Measurements from ENCODE around the gene FKBP5.
"Not testable (repeated sequence)": the region's sequence is repeated elsewhere in the genome, so short reads cannot be mapped to it uniquely, and the experiment has no call there.

FKBP5 gene

DNA sequence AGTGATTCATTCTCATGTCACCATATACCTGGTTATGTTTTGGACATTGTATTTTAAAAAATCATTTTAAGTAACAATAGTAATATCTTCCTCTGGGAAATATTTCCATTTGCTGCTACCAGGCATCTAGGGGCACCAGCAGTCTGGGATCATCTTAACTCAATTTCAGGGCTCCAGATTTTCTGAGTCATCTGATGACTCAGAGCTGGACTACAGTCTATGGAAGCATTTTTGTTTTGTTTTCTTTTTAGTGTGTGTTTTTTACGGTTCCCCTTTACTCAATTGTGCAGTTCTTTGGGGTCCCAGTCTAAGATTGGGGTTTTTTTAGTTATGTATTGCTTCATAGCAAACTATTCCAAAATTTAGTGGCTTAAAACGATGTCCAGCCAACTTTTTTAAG is 5.7 kb upstream of the FKBP5 start:
- H3K9ac ChIP-seq (ENCODE audit: low read depth, low read length): no peak overlapping the region
- no peaks in the 10 kb centered on the region for H3K9me3 ChIP-seq (ENCODE audit: insufficient read depth, low read length, severe bottlenecking)

DNA sequence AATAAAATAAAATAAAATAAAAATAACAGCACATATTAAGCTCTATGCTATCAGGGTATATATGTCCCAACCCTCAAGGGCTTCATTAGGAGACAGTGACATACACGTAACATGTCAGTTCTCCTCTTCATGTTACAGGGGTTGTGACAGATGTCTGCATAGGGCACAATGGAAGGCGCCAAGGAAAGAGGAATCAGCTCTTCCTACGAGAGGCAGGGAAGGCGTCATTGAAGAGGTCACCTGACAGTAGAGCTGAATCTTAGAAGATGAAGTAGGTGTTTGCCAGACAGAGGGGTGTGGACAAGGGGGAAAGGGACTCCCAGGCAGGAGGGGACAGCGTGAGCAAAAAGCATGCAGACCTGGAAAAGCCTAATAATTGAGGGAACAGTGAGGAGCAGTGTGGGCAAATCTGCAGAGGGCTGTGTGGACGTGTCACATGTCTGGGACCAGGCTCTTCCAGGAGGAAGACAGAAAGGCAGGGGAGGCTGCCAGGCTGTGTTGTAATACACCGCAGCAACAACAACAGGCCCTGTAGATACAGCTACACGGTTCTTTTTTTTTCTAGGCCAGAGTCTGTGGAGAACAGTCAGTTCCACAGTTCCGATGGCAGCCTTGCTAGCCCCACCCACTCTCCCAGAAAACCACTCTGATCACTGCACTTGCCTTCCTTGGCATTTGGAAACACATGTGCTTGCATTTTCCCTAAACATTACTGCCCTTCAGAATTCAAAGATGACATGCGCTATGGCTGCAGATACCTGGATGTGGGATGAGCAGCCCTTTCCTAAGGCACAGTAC is 2.5 kb upstream of the FKBP5 start:
- DNase-seq: no peak
- peaks cover 36% of the 10 kb centered on the region for H3K27me3 ChIP-seq (ENCODE audit: insufficient read depth, low read length, poor library complexity)
- no peak overlapping the region for H2AFZ ChIP-seq (ENCODE audit: low read depth, low read length)
- no peak overlapping the region for H3K9ac ChIP-seq (ENCODE audit: low read depth, low read length)
- no peak overlapping the region for H3K4me2 ChIP-seq (ENCODE audit: insufficient read depth, low read length)
- H3K4me1 ChIP-seq (ENCODE audit: insufficient read depth, low read length): peaks cover 11% of the 10 kb centered on the region
- ATAC-seq (ENCODE audit: insufficient read depth, low read depth): no peak
- no peak overlapping the region for H3K27ac ChIP-seq (ENCODE audit: low read length)
- H3K4me3 ChIP-seq (ENCODE audit: low read depth in 1 of 2, low read length in 2 of 2): no peak overlapping the region
- H3K36me3 ChIP-seq (ENCODE audit: insufficient read depth, low read length): no peaks in the 10 kb centered on the region
- H3K79me2 ChIP-seq (ENCODE audit: insufficient read depth, low read length): no peaks in the 10 kb centered on the region
- TF ChIP-seq, protein P1, sequence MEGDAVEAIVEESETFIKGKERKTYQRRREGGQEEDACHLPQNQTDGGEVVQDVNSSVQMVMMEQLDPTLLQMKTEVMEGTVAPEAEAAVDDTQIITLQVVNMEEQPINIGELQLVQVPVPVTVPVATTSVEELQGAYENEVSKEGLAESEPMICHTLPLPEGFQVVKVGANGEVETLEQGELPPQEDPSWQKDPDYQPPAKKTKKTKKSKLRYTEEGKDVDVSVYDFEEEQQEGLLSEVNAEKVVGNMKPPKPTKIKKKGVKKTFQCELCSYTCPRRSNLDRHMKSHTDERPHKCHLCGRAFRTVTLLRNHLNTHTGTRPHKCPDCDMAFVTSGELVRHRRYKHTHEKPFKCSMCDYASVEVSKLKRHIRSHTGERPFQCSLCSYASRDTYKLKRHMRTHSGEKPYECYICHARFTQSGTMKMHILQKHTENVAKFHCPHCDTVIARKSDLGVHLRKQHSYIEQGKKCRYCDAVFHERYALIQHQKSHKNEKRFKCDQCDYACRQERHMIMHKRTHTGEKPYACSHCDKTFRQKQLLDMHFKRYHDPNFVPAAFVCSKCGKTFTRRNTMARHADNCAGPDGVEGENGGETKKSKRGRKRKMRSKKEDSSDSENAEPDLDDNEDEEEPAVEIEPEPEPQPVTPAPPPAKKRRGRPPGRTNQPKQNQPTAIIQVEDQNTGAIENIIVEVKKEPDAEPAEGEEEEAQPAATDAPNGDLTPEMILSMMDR (IDR thresholded peaks at IDR 0.05; ENCODE audit: borderline replicate concordance, extremely low read depth, low read length, poor library complexity, severe bottlenecking): no peak
- no peak for TF ChIP-seq EZH2 (IDR thresholded peaks at IDR 0.05; ENCODE audit: borderline replicate concordance, low read depth, low read length, severe bottlenecking)
- H3K9me3 ChIP-seq (ENCODE audit: insufficient read depth, low read length, severe bottlenecking): no peaks in the 10 kb centered on the region
- 0 out of 2 replicates have a peak, but pooled peaks cover 8% of the 10 kb centered on the region for H4K20me1 ChIP-seq (ENCODE audit: insufficient read depth, low read length)

More for the DNA sequence above, 5.7 kb upstream of the FKBP5 start:
- DNase-seq (no peak), ATAC-seq (ENCODE audit: insufficient read depth, low read depth) (no peak)
- H4K20me1 ChIP-seq (ENCODE audit: insufficient read depth, low read length): no peaks in the 10 kb centered on the region
- TF ChIP-seq, protein P1 (IDR thresholded peaks at IDR 0.05; ENCODE audit: borderline replicate concordance, extremely low read depth, low read length, poor library complexity, severe bottlenecking): no peak
- TF ChIP-seq EZH2 (IDR thresholded peaks at IDR 0.05; ENCODE audit: borderline replicate concordance, low read depth, low read length, severe bottlenecking): no peak
- H3K27me3 ChIP-seq (ENCODE audit: insufficient read depth, low read length, poor library complexity): peaks cover 4% of the 10 kb centered on the region
- no peak overlapping the region for H2AFZ ChIP-seq (ENCODE audit: low read depth, low read length)
- no peaks in the 10 kb centered on the region for H3K36me3 ChIP-seq (ENCODE audit: insufficient read depth, low read length)
- no peak overlapping the region for H3K4me2 ChIP-seq (ENCODE audit: insufficient read depth, low read length)
- H3K27ac ChIP-seq (ENCODE audit: low read length): no peak overlapping the region
- no peak overlapping the region for H3K4me3 ChIP-seq (ENCODE audit: low read depth in 1 of 2, low read length in 2 of 2)
- no peaks in the 10 kb centered on the region for H3K79me2 ChIP-seq (ENCODE audit: insufficient read depth, low read length)
- no peaks in the 10 kb centered on the region for H3K4me1 ChIP-seq (ENCODE audit: insufficient read depth, low read length)

DNA sequence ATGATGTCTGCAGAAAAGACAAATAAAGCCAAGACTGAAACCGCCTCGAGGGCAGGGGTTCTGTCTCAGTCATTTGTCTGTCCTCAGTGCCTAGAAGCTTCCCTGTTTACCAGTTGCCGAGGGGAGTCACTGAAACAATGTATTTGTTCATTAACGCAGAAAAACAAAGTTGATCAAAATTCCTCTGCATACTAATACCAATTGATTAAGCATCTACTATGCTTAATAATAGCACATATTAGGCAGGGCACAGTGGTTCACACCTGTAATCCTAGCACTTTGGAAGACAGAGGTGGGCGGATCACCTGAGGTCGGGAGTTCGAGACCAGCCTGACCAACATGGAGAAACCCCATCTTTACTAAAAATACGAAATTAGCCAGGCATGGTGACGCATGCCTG is 1.8 kb upstream of the FKBP5 start:
- H4K20me1 ChIP-seq (ENCODE audit: insufficient read depth, low read length): 0 out of 2 replicates have a peak, but pooled peaks cover 8% of the 10 kb centered on the region
- H3K27me3 ChIP-seq (ENCODE audit: insufficient read depth, low read length, poor library complexity): peaks cover 36% of the 10 kb centered on the region
- no peak overlapping the region for H3K4me3 ChIP-seq (ENCODE audit: low read depth in 1 of 2, low read length in 2 of 2)
- H3K4me2 ChIP-seq (ENCODE audit: insufficient read depth, low read length): no peak overlapping the region
- H3K79me2 ChIP-seq (ENCODE audit: insufficient read depth, low read length): no peaks in the 10 kb centered on the region
- H3K9ac ChIP-seq (ENCODE audit: low read depth, low read length): no peak overlapping the region
- no peaks in the 10 kb centered on the region for H3K36me3 ChIP-seq (ENCODE audit: insufficient read depth, low read length)
- peaks cover 11% of the 10 kb centered on the region for H3K4me1 ChIP-seq (ENCODE audit: insufficient read depth, low read length)
- TF ChIP-seq, protein P1 (IDR thresholded peaks at IDR 0.05; ENCODE audit: borderline replicate concordance, extremely low read depth, low read length, poor library complexity, severe bottlenecking): no peak
- TF ChIP-seq EZH2 (IDR thresholded peaks at IDR 0.05; ENCODE audit: borderline replicate concordance, low read depth, low read length, severe bottlenecking): no peak
- no peak overlapping the region for H2AFZ ChIP-seq (ENCODE audit: low read depth, low read length)
- no peak overlapping the region for H3K27ac ChIP-seq (ENCODE audit: low read length)
- DNase-seq (no peak), ATAC-seq (ENCODE audit: insufficient read depth, low read depth) (no peak)
- H3K9me3 ChIP-seq (ENCODE audit: insufficient read depth, low read length, severe bottlenecking): no peaks in the 10 kb centered on the region

DNA sequence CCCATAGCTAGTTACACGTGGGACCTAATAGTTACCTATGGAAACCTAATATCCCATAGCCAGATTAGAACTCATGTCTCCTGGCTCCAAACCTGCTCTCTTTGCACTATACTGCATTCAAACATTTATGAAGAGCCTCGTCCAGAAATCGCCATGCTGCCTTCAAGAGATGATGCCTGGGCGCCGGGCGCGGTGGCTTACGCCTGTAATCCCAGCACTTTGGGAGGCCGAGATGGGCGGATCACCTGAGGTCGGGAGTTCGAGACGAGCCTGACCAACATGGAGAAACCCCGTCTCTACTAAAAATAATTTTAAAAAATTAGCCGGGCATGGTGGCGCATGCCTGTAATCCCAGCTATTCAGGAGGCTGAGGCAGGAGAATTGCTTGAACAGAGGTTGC is 1.3 kb upstream of the FKBP5 start:
- not testable (repeated sequence) for H3K27ac ChIP-seq (ENCODE audit: low read length); DNase-seq; H4K20me1 ChIP-seq (ENCODE audit: insufficient read depth, low read length); H2AFZ ChIP-seq (ENCODE audit: low read depth, low read length); H3K4me3 ChIP-seq (ENCODE audit: low read depth in 1 of 2, low read length in 2 of 2); ATAC-seq (ENCODE audit: insufficient read depth, low read depth); H3K9ac ChIP-seq (ENCODE audit: low read depth, low read length); H3K36me3 ChIP-seq (ENCODE audit: insufficient read depth, low read length); H3K9me3 ChIP-seq (ENCODE audit: insufficient read depth, low read length, severe bottlenecking); H3K79me2 ChIP-seq (ENCODE audit: insufficient read depth, low read length); H3K4me2 ChIP-seq (ENCODE audit: insufficient read depth, low read length)
- Histone ChIP-seq H3K27me3 (ENCODE audit: insufficient read depth, low read length, poor library complexity) (peaks cover 38% of the 10 kb centered on the region), H3K4me1 (ENCODE audit: insufficient read depth, low read length) (peaks cover 11% of the 10 kb centered on the region)

Measured in DND-41 (cell line).